HG03520 (cell line): Measurements from ENCODE around the gene ALLC.
"Not testable (repeated sequence)": the region's sequence is repeated elsewhere in the genome, so short reads cannot be mapped to it uniquely, and the experiment has no call there.

Experiments
- ATAC-seq: cut with Tn5 transposase; IDR thresholded peaks from one replicate; pipeline ENCODE4 v1.9.1; 2021; ENCODE audit warnings: mild to moderate bottlenecking, moderate library complexity; ENCODE audit not compliant: unreplicated experiment

Gene ALLC

GRCh38 chr2:3654011-3654410 is 4.0 kb upstream of the ALLC start:
- no peak for ATAC-seq

GRCh38 chr2:3654531-3655225 is 3.3 kb upstream of the ALLC start:
- ATAC-seq = no peak

GRCh38 chr2:3655871-3656761 is 1.9 kb upstream of the ALLC start:
- ATAC-seq = no peak

- no peak for ATAC-seq
These were observed 958 bp upstream of the ALLC start for GRCh38 chr2:3656762-3657721.

- no peak for ATAC-seq
These were observed 1.7 kb downstream of the ALLC start for GRCh38 chr2:3659447-3660432.

GRCh38 chr2:3660640-3661039 is 2.6 kb downstream of the ALLC start:
- not testable (repeated sequence) for ATAC-seq

- no peak for ATAC-seq
These were observed 3.2 kb downstream of the ALLC start for GRCh38 chr2:3661149-3661660.

- ATAC-seq = no peak
These were observed 4.2 kb downstream of the ALLC start for GRCh38 chr2:3662239-3662638.

GRCh38 chr2:3664118-3664517 is 6.1 kb downstream of the ALLC start:
- no peak for ATAC-seq

- ATAC-seq = no peak
These were observed 6.9 kb downstream of the ALLC start for GRCh38 chr2:3664925-3665324.

GRCh38 chr2:3665886-3666612 is 8.0 kb downstream of the ALLC start:
- no peak for ATAC-seq

GRCh38 chr2:3666613-3666975 is 8.6 kb downstream of the ALLC start:
- ATAC-seq = no peak

- ATAC-seq = peak; percentile 48
These were observed 9.2 kb downstream of the ALLC start for GRCh38 chr2:3667151-3667631.

GRCh38 chr2:3669656-3670055 is 11.7 kb downstream of the ALLC start:
- no peak for ATAC-seq

GRCh38 chr2:3670376-3670775 is 12.4 kb downstream of the ALLC start:
- no peak for ATAC-seq

GRCh38 chr2:3670941-3671340 is 12.9 kb downstream of the ALLC start:
- ATAC-seq = no peak

GRCh38 chr2:3672861-3673678 is 15.1 kb downstream of the ALLC start:
- no peak for ATAC-seq
